PC-3 (cell line): ENCODE results near the gene KDM1A.

ENCODE experiments used
- EZH2 ChIP-seq: fragments of 300-600 bp; sonication (generic); IDR thresholded peaks from one replicate; pipeline ENCODE4 v1.6.1; 2017; ENCODE audit warnings: antibody characterized with exemption, mild to moderate bottlenecking, low read length; ENCODE audit not compliant: unreplicated experiment
- EZH2phosphoT487 ChIP-seq: fragments of 300-600 bp; sonication (generic); IDR thresholded peaks from 2 replicates; pipeline ENCODE4 v1.6.1; 2018; ENCODE audit warnings: mild to moderate bottlenecking, antibody characterized with exemption, low read length, borderline replicate concordance
- TF ChIP-seq, protein P1 (sequence below): fragments of 300-600 bp; sonication (generic); conservative IDR thresholded peaks from 2 replicates; pipeline ENCODE4 v1.5.1; 2017; ENCODE audit warnings: antibody characterized with exemption, low read depth, mild to moderate bottlenecking, low read length

DNA sequence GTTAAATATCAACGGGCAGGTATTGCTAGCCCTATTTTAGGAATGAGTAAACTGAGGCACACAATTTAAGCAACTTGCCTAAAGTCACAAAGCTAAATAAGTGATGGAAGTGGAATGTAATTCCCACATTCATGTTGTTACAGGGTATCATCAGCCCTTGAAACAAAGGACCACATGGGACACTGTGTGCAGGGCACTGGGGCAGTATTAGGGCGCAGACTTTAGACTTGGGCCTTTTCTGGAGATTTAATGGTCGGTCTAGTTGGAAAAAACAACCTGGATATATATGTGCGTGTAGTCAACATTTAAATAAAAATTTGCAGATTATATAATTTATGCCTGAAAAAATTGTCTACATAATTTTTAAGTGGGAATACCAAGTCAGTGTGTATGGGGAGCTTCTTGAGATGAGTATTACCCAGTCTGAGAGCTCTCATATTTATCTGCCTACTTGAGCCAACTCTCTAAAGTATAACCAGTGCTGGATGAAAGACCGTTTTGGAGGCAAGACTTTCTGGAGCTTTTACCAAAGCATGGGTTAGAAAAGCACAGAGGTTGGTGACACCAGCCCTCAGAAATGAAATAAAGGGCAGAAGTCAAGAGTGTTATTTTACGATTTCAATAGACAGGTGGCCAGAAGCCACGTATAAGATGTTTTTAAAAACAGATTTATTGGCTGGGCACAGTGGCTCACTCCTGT is 1.6 kb downstream of the KDM1A start:
- TF ChIP-seq, protein P1, sequence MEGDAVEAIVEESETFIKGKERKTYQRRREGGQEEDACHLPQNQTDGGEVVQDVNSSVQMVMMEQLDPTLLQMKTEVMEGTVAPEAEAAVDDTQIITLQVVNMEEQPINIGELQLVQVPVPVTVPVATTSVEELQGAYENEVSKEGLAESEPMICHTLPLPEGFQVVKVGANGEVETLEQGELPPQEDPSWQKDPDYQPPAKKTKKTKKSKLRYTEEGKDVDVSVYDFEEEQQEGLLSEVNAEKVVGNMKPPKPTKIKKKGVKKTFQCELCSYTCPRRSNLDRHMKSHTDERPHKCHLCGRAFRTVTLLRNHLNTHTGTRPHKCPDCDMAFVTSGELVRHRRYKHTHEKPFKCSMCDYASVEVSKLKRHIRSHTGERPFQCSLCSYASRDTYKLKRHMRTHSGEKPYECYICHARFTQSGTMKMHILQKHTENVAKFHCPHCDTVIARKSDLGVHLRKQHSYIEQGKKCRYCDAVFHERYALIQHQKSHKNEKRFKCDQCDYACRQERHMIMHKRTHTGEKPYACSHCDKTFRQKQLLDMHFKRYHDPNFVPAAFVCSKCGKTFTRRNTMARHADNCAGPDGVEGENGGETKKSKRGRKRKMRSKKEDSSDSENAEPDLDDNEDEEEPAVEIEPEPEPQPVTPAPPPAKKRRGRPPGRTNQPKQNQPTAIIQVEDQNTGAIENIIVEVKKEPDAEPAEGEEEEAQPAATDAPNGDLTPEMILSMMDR: no peak
- TF ChIP-seq EZH2 (no peak), EZH2phosphoT487 (no peak)
